HG03469 (cell line): ENCODE data around the gene BRD9.

ENCODE experiments used
- ATAC-seq: cut with Tn5 transposase; IDR thresholded peaks from one replicate; pipeline ENCODE4 v1.9.1; 2021; ENCODE audit warnings: mild to moderate bottlenecking, moderate library complexity, moderate number of reproducible peaks; ENCODE audit not compliant: unreplicated experiment

Gene BRD9

DNA sequence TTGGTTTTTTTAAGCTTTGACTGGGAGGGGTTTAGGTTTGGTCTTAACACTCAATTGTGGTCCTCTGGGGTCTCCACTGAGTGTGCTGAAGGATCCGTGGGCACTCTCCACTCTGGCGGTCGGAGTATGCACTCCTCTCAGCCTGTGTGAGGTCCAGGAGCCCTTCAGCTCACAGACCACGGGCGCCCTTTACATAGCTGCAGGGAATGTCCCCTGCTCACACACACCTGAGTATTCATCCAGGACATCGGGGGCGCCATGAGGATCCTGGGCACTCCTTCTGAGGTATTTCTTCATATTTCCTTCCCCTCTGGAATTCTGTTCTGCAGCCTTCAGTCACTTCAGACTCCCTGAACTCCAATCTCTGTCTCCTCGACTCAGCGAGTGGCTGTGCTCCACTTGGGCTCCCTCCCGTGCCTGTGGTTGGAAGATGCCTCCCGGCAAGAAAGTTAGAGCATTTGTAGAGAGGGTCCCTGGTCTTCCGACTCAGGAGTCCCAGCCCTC, 12.6 kb upstream of the BRD9 start:
- no peak for ATAC-seq

GRCh38 chr5:903756-904096, 11.1 kb upstream of the BRD9 start:
- no peak for ATAC-seq

GRCh38 chr5:902129-902916, 9.7 kb upstream of the BRD9 start:
- ATAC-seq = no peak

DNA sequence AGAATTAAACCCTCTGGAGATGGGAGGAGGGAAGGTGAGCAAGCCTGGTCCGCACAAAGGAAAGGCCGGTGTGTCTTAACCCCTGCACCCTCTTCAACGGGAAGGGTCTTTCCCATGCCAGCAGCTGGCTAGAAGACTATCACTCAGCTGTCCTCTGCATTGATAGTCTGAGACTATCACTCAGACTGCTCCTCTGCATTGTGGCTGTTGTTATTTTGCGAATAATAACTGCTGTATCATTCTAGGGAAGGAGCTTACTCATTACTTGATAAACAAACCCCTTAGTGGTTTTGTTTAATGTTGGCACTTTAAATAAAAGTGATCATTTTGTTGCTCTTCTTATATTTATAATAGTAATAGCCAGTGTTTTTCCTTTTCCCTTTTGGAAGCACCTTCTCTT, 8.2 kb upstream of the BRD9 start:
- ATAC-seq = no peak

DNA sequence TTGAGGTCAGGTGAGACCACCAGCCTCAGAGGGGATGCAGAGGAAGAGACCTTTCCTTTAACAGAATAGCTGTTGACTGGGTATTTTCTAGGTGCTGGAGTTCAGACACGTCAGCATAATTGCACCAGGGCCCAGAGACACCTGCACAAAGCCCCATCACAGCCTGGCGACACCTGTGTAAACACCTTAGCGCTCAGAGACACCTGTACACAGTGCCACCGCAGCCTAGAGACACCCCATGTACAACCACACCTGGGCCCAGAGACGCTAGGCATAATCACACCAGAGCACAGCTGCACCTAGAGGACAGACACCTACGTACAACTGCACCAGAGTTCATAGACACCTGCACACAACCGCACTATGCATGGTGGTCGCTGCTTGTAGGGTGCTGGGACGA, 1.1 kb upstream of the BRD9 start:
- no peak for ATAC-seq

DNA sequence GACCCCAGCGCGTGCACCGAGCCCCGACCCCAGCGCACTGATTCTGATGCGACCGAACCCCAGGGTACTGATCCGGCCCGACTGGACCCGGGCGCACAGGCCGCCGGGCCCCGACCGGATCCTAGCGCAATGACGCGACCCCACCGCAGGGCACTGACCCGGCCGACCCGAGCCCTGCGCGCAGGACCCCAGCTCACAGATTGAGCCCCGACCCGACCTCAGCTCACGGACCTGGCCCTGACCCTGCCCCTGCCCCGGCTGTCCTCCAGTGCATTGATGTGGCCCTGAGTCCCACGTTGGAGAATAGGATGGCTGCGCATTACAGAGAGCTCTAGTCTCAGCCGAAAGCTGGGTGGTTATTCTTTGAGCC, 521 bp upstream of the BRD9 start:
- ATAC-seq = no peak

DNA sequence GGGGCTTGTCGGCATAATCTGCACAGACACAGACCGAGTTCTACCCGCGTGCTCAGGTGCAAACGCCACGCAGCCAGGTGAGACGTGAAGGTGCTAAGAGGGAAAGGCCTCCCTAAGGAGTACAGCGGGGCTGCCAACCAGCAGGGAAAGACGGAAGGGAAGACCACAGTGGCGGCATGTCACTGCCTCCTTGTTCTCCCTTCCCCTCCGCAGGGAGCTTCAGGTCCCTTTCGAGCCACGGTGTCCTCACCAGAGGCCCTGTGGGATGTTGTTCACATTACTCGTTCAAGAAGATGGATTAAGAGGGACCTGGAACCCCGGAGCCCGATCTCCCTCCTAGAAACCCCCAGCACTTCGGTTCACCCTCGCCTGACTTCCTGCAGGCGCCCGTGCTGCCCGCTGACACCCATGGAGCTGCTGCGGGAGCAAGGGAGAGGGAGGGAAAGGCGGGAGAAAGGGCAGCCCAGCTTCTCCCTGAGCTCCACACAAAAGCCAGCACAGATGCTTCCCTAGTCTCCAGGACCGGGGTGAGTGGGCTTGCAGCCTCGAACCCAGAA, 686 bp downstream of the BRD9 start:
- no peak for ATAC-seq

DNA sequence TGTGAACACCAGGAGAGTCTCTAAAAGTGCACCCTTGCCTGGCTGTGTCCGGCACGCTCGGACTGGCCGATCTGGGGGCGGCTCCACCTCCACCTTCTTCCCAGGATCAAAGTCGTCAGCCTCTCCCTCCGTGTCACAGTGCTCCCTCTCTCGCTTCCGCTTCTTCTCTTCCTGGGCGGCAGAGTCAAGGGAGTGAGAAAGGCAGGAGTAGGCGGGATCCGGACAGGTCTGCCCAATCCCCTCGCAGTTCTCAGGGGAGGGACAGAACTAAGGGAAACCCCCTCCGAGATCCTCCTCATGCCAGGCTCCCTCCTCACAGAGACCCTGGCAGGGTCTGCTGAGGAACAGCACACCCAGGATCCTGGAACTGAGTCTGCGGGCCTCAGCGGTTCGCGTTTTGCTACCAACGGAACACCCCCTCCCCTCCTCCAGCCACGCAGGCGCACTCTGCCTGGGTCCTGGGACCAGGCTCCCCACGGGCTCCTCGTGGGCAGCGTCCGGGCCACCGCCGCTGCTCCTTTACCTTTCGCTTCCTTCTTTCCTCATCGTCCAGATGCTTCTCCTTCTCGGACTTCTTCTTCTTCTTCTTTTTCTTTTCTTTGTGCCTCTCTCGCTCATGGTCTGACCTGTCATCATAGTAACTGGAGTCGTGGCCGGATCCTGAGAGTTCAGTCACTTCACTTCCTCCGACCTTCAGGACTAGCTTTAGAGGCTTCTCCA, 1.3 kb downstream of the BRD9 start:
- no peak for ATAC-seq

GRCh38 chr5:889075-889710, 3.4 kb downstream of the BRD9 start:
- ATAC-seq = no peak

DNA sequence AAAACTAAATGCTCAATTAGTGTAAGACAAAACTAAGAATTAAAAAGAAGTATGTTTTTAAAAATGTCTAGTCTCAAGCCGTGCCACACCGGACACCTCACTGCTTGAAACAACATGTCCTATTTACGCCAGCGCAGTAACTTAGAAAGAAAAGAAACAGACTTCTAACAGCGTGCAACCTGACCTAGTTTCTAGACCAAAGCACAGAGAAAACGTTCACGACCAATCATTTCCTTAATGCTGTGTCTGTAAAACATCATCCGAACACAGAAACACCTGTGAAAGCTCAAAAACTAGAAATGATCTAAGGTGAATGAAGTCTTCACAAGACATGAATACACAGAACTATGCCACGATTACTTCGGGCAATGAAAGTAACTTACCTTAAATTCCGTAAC, 4.0 kb downstream of the BRD9 start:
- no peak for ATAC-seq

DNA sequence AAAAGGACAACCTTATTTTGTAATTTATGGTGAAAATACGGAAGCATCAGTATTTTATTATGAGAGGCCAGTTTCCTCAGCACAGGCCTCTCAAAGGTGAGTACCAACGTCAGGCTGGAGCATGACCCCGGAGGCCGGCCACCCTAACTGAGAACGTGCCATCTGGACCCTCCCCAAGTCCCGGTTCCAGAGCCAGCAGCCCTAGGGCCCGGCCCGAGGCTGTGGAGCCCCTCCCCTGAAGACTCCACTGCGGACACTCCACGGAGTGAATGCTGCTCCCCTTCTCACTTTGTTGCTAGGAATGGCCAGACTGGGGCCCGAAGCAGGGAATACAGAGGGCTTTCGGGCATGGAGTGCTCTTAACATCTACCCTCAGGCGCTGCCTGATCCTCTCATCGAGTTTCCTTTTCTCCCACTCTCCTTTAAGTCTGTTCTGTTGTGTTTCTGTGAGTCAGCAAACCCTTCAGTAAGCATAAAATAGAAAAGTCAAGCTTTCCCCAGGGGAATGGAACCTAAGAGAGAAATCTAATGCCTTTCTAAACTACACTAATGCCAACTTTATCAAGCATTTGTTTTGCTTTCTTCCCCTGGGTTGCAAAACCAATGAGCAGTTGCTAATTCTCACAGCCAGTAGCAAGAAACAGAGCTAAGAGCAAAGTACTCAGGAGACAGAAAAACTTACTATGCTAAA, 4.5 kb downstream of the BRD9 start:
- no peak for ATAC-seq

DNA sequence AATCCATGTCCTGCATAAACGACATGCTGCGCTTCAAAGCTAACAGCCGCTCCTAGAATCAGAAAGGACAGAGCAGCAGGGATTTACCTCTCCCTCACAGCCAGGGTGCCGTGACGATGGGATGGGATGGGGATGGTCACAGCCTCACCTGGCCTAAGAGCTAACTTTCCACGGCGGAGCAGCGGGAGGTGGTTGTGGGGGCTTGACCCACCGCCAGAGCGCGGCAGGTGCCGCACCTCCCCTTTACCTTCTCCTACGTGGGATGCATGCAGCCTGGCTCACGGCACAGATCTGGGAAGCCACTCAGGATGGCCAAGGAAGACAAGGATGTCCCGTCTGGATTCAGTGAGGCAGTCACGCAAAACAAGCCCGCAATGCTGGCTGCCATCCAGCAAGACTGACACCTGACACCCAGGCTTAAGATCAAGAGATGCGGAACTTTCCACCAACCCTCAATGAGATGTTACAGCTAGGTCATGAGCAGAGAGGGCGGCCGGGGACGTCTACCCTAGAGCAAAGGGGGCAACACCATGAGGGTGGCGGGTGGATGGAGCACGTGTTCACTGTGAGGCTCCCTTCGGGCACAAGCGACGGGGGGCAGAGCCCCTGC, 5.8 kb downstream of the BRD9 start:
- no peak for ATAC-seq

- ATAC-seq = no peak
Observed at GRCh38 chr5:886036-886435, 6.6 kb downstream of the BRD9 start.

GRCh38 chr5:885529-885928, 7.1 kb downstream of the BRD9 start:
- ATAC-seq = no peak

DNA sequence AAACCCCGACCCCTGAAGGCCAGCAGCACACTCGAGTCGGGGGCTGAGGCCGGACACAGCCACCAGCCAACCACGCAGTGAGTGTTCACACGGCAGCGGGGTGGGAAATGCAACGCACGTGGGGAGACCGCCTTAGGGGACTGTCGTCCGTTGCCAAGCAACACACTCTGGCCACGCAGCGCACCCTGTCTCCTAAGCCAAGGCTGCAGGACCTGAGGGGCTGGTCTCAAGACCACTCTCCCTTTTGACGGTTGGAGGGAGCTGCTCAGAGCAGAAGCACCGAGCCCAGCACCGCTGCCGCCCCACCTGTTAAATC, 7.5 kb downstream of the BRD9 start:
- no peak for ATAC-seq

GRCh38 chr5:884345-885126, 8.1 kb downstream of the BRD9 start:
- ATAC-seq = no peak

- no peak for ATAC-seq
Observed at GRCh38 chr5:883475-884181, 9.0 kb downstream of the BRD9 start.

DNA sequence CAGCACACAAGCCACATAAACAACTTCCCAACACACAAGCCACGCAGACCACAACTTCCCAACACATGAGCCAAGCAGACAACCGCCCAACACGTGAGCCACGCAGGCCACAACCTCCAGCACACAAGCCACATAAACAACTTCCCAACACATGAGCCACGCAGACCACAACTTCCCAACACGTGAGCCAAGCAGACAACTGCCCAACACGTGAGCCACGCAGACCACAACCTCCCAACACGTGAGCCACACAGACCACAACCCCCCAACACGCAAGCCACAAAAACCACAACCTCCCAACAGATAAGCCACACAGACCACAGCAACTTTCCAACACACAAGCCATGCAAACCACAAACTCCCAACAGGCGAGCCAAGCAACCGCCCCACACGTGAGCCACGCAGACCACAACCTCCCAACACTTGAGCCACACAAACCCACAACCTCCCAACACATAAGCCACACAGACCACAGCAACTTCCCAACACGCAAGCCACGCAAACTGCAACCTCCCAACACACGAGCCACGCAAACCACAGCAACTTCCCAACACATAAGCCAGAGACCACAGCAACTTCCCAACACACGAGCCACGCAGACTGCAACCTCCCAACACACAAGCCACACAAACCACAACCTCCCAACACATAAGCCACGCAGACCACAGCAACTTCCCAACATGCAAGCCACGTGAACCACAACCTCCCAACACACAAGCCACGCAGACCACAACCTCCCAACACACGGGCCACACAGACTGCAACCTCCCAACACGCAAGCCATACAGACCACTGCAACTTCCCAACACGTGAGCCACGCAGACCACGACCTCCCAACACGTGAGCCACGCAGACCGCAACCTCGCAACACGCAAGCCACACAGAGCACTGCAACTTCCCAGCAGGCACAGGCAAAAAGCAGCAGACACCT, 10.1 kb downstream of the BRD9 start:
- ATAC-seq = no peak
